H1 (cell line): Measurements from ENCODE around the gene SPATS1. TPM values are rescaled to one million over a fixed set of nuclear protein-coding genes. Genes with fewer than 3 reads are reported as not detected.
A peak's percentile ranks its signal among the peaks of the same experiment; 100 is the strongest.

Source experiments
- CHD7 ChIP-seq: fragments of 300-600 bp; sonication (generic); IDR thresholded peaks from 2 replicates; pipeline ENCODE4 v1.7.1; 2012; ENCODE audit warnings: low read length, moderate library complexity, mild to moderate bottlenecking, inconsistent platforms; ENCODE audit not compliant: insufficient replicate concordance
- CREB1 ChIP-seq: IDR thresholded peaks from 2 replicates; pipeline ENCODE4 v1.6.1; 2012; ENCODE audit warnings: inconsistent platforms
- FOSL1 ChIP-seq: IDR thresholded peaks from 2 replicates; pipeline ENCODE4 v1.6.1; 2011; ENCODE audit warnings: mild to moderate bottlenecking, low read depth, low read length, moderate library complexity; ENCODE audit not compliant: insufficient read depth
- GTF2F1 ChIP-seq: IDR thresholded peaks from 2 replicates; pipeline ENCODE4 v1.6.1; 2012; ENCODE audit warnings: low read depth, low read length, improper control_type of control experiment, borderline replicate concordance
- RNF2 ChIP-seq: fragments of 200-900, 300-1000 bp; sonication (generic); IDR thresholded peaks from 2 replicates; pipeline ENCODE4 v1.7.1; 2016; ENCODE audit warnings: borderline replicate concordance, low read depth, mild to moderate bottlenecking, antibody characterized with exemption, low read length; ENCODE audit not compliant: poor library complexity, severe bottlenecking; ENCODE audit errors: missing control alignments
- RXRA ChIP-seq: IDR thresholded peaks from 2 replicates; pipeline ENCODE4 v1.6.1; 2011; ENCODE audit warnings: low read depth, mild to moderate bottlenecking, low read length, moderate library complexity; ENCODE audit not compliant: insufficient read depth
- SP2 ChIP-seq: IDR thresholded peaks from 2 replicates; pipeline ENCODE4 v1.6.1; 2012; ENCODE audit warnings: mild to moderate bottlenecking, low read length, inconsistent platforms
- SUZ12 ChIP-seq: fragments of 200-600 bp; sonication (generic); IDR thresholded peaks from 2 replicates; pipeline ENCODE4 v1.6.1; 2012; ENCODE audit warnings: mild to moderate bottlenecking, inconsistent platforms, low read length, moderate library complexity, mixed read lengths
- ZNF274 ChIP-seq: IDR thresholded peaks from 2 replicates; pipeline ENCODE4 v1.7.0; 2012; ENCODE audit warnings: low read length, borderline replicate concordance; ENCODE audit errors: extremely low read depth
- polyA plus RNA-seq, 7 experiments: library from polyadenylated mRNA; depleted of rRNA in 3 of 7; stranded (reverse) in 5 of 7; unstranded in 2 of 7; fragments of >200 nt in 5 of 7; fragments of 200-250 nt in 2 of 7; gene quantifications; 1 replicate in 5 of 7; 2 replicates in 1 of 7; 4 replicates in 1 of 7; pipeline versions ENCODE4 v1.2.1 to v1.2.3, GENCODE V29; 2011 to 2013; ENCODE audit warnings: missing spikeins in 2 of 7, mixed read lengths in 2 of 7
- total RNA-seq: library from RNA; stranded (reverse); fragmentation: NEBNext Ultra II Directional; extraction: Animal tissue kit (Norgen Biotek cat#: 25700); gene quantifications from 2 replicates; pipeline ENCODE4 v1.2.1, GENCODE V29; 2021

The SPATS1 gene
- total and polyA plus RNA-seq, 2 of the 8 experiments (the other 6 are each of a cell fraction or from before 2014, with no cell fraction given): not detected

- TF ChIP-seq FOSL1 (no peak), SP2 (no peak), GTF2F1 (no peak), CREB1 (peak; percentile 92), RXRA (no peak), SUZ12 (no peak), RNF2 (no peak), CHD7 (no peak), ZNF274 (no peak)
Observed at GRCh38 chr6:44297063-44298038, 45.1 kb upstream of the SPATS1 start (continued).
